ENCODE results near the gene ICAM1. TPM values are rescaled to one million over a fixed set of nuclear protein-coding genes. Genes with fewer than 3 reads are reported as not detected.

ICAM1 gene
- total and polyA plus RNA-seq, 7 experiments from 2014 or later: 1.2 to 47.2 (median 4.2) TPM

DNA sequence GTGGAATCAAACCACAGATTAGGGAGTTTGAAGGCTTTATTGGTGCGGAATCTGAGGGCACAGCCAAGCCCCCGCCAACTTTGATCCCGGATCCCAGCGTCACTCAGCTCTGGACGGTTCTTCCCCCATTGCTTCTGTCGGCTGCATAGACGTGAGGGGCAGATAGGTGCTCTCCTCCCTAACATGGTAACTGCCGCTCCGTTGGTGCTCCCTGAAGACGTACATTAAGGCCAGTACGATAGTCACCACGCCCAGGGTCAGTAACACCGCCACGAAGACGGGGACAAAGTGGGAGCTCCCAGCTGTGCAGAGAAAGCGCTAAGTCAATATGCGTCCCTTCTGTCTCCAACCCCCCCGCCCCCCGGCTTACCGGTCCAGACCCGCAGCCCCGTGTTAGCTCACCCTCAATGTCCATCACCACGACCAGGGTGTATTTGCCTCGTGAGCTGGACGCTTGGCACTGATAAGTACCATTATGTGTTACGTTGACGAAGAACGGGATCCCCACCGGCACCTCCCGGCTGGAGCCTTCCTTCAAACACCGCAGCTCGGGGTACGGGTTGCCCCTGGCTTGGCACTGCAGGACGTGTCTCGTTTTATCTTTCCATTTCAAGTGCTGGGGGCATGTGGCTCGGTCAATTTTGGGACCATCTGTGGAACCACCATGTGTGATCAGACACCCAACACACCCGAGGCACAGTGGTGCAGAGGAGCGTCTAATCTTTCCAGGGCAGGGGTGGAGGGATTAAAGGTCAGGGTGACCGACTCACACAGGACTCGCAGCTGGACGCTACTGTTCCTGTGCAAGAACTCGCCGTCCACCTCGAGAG lies 63.1 kb downstream of the ICAM1 start:
- Mint-ChIP-seq H3K36me3 (peaks cover 0 to 27% (median 0%) of the 10 kb centered on the region in 5 donors), H3K4me3 (peak overlapping the region; percentile 89 to 98 (median 93)), H3K4me1 (peaks cover 14 to 56% (median 41%) of the 10 kb centered on the region in 7 donors), H3K9me3 (peaks cover 0 to 2% (median 0%) of the 10 kb centered on the region in 11 donors), H3K27ac (peak overlapping the region; percentile 85 to 97 (median 95)), H3K27me3 (no peaks in the 10 kb centered on the region)
- ChIA-PET CTCF (interaction anchor here (0.7 to 1.1 kb wide), 2 partner anchors 54 to 226 kb away, joined by 3 read pairs; no protein-coding TSS in a partner anchor), POLR2A (interaction anchor here (0.5 to 2.5 kb wide), 12 partner anchors 11 to 1991 kb away, joined by 3 to 11 read pairs (median 4); partner anchors contain the start of genes DNMT1, FDX2, ICAM1 and ICAM5)
- H3K27me3 ChIP-seq (ENCODE audit: control insufficient read depth in 2 of 2, insufficient read depth in 2 of 2, low read length in 2 of 2): no peaks in the 10 kb centered on the region
- no peak for DNase-seq
- no peak for ATAC-seq
- H3K36me3 ChIP-seq (ENCODE audit: control insufficient read depth in 2 of 3, insufficient read depth in 3 of 3, low read length in 3 of 3): peaks cover 4 to 59% (median 12%) of the 10 kb centered on the region in 3 experiments
- peak overlapping the region; percentile 91 for H3K27ac ChIP-seq (ENCODE audit: low read depth, low read length)
- peaks cover 24 to 37% of the 10 kb centered on the region in 2 donors for H3K4me1 ChIP-seq (ENCODE audit: control insufficient read depth in 2 of 2, insufficient read depth in 2 of 2, low read length in 2 of 2)
- peak overlapping the region; percentile 89 for H3K4me3 ChIP-seq (ENCODE audit: low read length)
- intact Hi-C loops (cut with micrococcal nuclease): loop anchor here (1.0 to 5.0 kb wide), 17 partner anchors 17 to 627 kb away; partner anchors contain the start of genes CDC37 (in 2 of the 2), TYK2 (in 2 of the 2), CDKN2D (in 1 of the 2) and DNMT1 (in 1 of the 2)
- no peaks in the 10 kb centered on the region for H3K9me3 ChIP-seq (ENCODE audit: control insufficient read depth in 2 of 3, low read length in 3 of 3)

DNA sequence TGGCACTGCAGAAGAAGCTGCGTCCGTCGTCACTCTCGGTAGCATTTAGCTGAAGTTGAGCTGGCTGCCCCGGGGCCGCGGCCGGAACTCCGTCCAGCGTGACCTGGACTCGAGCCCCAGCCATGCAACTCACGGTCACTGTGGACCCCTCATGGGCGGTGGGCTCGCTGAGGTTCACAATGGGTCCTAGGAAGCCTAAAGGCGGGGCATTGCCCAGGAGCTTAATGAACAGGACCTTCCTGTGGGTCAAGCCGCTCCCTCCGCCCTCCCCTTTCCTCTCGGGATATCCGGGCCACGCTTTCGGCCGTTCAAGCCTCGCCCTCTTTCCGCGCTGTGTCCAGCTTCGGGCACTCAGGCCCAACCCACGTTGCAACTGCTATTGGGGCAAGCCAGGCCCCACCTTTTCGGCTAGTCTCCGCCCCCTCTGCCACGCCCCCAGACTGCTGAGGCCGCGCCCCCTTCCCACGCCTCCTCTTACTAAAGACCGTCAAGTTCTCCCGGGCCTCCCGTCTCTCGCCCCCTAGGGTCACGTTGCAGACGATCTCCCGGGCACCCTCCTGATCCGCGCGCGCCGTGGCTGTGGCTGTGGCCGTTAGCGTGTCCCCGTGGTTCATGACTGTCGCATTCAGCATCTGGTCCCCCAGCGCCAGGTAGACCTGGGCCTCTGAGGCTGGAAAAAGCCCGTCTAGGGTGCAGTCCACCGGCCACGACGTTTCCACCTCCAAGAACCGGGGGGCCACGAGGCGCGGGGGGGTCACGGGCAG lies 63.9 kb downstream of the ICAM1 start:
- no peaks in the 10 kb centered on the region for H3K27me3 ChIP-seq (ENCODE audit: control insufficient read depth in 2 of 2, insufficient read depth in 2 of 2, low read length in 2 of 2)
- H3K4me3 ChIP-seq (ENCODE audit: low read length): no peak overlapping the region
- no peak overlapping the region for H3K27ac ChIP-seq (ENCODE audit: low read depth, low read length)
- H3K27ac Mint-ChIP-seq: peak overlapping the region in 4 of 9 donors; percentile 9 to 95 (median 55)
- peaks cover 0 to 23% (median 0%) of the 10 kb centered on the region in 5 donors for H3K36me3 Mint-ChIP-seq
- H3K27me3 Mint-ChIP-seq: no peaks in the 10 kb centered on the region
- DNase-seq: peak in 6 of 9 donors; percentile 15 to 64 (median 22)
- ATAC-seq: no peak
- peaks cover 28 to 39% of the 10 kb centered on the region in 2 donors for H3K4me1 ChIP-seq (ENCODE audit: control insufficient read depth in 2 of 2, insufficient read depth in 2 of 2, low read length in 2 of 2)
- peak overlapping the region in 5 of 10 donors; percentile 59 to 98 (median 66) for H3K4me3 Mint-ChIP-seq
- CTCF ChIA-PET: interaction anchor here (0.7 to 1.1 kb wide), 2 partner anchors 53 to 227 kb away, joined by 3 read pairs; no protein-coding TSS in a partner anchor
- peaks cover 17 to 64% (median 47%) of the 10 kb centered on the region in 7 donors for H3K4me1 Mint-ChIP-seq
- H3K9me3 ChIP-seq (ENCODE audit: control insufficient read depth in 2 of 3, low read length in 3 of 3): no peaks in the 10 kb centered on the region
- POLR2A ChIA-PET: interaction anchor here (0.6 to 2.5 kb wide), 5 partner anchors 10 to 1844 kb away, joined by 3 to 11 read pairs (median 8); partner anchors contain the start of genes FDX2 and TYK2
- H3K9me3 Mint-ChIP-seq: peaks cover 0 to 2% (median 0%) of the 10 kb centered on the region in 11 donors
- H3K36me3 ChIP-seq (ENCODE audit: control insufficient read depth in 2 of 3, insufficient read depth in 3 of 3, low read length in 3 of 3): peaks cover 4 to 51% (median 4%) of the 10 kb centered on the region in 3 experiments
- intact Hi-C loops (cut with micrococcal nuclease): loop anchor here (5.0 kb wide), 3 partner anchors 62 to 233 kb away; partner anchors contain the start of genes CDKN2D (in 1 of the 2), ICAM1 (in 1 of the 2) and KRI1 (in 1 of the 2)

DNA sequence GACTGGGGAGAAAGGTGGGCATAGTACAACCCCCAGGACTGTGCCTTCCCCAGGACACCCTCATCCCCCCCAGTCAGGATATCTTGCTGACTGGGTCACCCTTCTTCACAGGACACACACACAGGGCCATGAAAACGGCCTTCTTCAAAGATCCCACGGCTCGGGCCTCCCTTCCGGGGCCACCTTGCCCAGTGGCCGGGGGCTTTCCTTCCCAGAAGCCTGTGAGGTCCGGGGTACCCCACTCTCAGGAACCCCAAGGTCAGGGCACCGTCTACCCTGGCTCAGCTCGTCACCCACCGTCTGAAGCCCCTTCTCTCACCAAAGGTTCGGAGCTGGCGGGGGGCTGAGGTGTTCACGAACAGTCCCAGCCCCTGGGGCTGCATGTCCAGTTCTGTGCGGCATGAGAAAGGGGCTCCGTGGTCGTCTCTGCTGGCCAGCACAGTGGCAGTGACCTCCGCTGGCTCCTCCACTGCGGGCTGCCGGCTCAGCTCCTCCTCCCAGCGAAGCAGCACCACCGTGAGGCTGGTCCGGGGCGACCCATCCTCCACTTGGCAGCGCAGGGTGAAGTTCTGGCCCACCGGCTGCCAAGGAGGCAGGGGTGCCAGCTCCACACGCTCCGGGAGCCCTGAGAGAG lies 64.5 kb downstream of the ICAM1 start:
- peak overlapping the region in 1 of 9 donors; percentile 46 for H3K27ac Mint-ChIP-seq

More for the DNA sequence above, 64.5 kb downstream of the ICAM1 start:
- peaks cover 0 to 44% (median under 1%) of the 10 kb centered on the region in 3 experiments for H3K36me3 ChIP-seq (ENCODE audit: control insufficient read depth in 2 of 3, insufficient read depth in 3 of 3, low read length in 3 of 3)
- ATAC-seq (no peak), DNase-seq (no peak)
- peaks cover 0 to 20% (median 0%) of the 10 kb centered on the region in 5 donors for H3K36me3 Mint-ChIP-seq
- H3K4me1 ChIP-seq (ENCODE audit: control insufficient read depth in 2 of 2, insufficient read depth in 2 of 2, low read length in 2 of 2): peaks cover 34 to 45% of the 10 kb centered on the region in 2 donors
- H3K9me3 Mint-ChIP-seq: peaks cover 0 to 2% (median 0%) of the 10 kb centered on the region in 11 donors
- H3K27me3 Mint-ChIP-seq: no peaks in the 10 kb centered on the region
- intact Hi-C loops (cut with micrococcal nuclease): no loop called here
- peak overlapping the region in 2 of 10 donors; percentile 7 to 38 for H3K4me3 Mint-ChIP-seq
- ChIA-PET POLR2A (interaction anchor here (1.3 to 1.7 kb wide), 2 partner anchors 19 to 65 kb away, joined by 4 to 6 read pairs; partner anchors contain the start of gene ICAM1), CTCF (no interaction called here)
- no peak overlapping the region for H3K4me3 ChIP-seq (ENCODE audit: low read length)
- peaks cover 17 to 68% (median 51%) of the 10 kb centered on the region in 7 donors for H3K4me1 Mint-ChIP-seq
- no peak overlapping the region for H3K27ac ChIP-seq (ENCODE audit: low read depth, low read length)
- H3K27me3 ChIP-seq (ENCODE audit: control insufficient read depth in 2 of 2, insufficient read depth in 2 of 2, low read length in 2 of 2): no peaks in the 10 kb centered on the region
- no peaks in the 10 kb centered on the region for H3K9me3 ChIP-seq (ENCODE audit: control insufficient read depth in 2 of 3, low read length in 3 of 3)

Small RNA genes within 50 kb of the gene (microRNA-seq; reads per million reads assigned to microRNA genes)
- gene MIR4322 (ENCODE audit: borderline microRNAs expressed): not detected

Other genes starting within 250 kb of the ICAM1 start
- gene SHFL, start 184.8 kb upstream of the ICAM1 start, total RNA-seq: 100 to 1,000 TPM in 3 of 5 experiments, 10 to 100 TPM in 2; 67.8 to 112 (median 102) TPM
- gene SHFL, start 184.8 kb upstream of the ICAM1 start, polyA plus RNA-seq: 10 to 100 TPM; 37.0 to 52.0 TPM
- 1 to 10 TPM in 3 of 5 experiments, under 1 TPM in 2; 0.68 to 1.7 (median 1.0) TPM for gene ANGPTL6, start 168.4 kb upstream of the ICAM1 start, total RNA-seq
- under 1 TPM; 0.23 to 0.48 TPM for gene ANGPTL6, start 168.4 kb upstream of the ICAM1 start, polyA plus RNA-seq
- 100 to 1,000 TPM in 4 of 5 experiments, 10 to 100 TPM in 1; 87.6 to 122 (median 109) TPM for gene PPAN, start 164.8 kb upstream of the ICAM1 start, total RNA-seq
- gene PPAN, start 164.8 kb upstream of the ICAM1 start, polyA plus RNA-seq: 10 to 100 TPM; 24.9 to 46.6 TPM
- gene P2RY11, start 159.4 kb upstream of the ICAM1 start, total RNA-seq: 10 to 100 TPM; 41.0 to 89.3 (median 58.9) TPM
- 1 to 10 TPM; 2.7 to 3.1 TPM for gene P2RY11, start 159.4 kb upstream of the ICAM1 start, polyA plus RNA-seq
- 100 to 1,000 TPM; 242 to 356 (median 328) TPM for gene EIF3G, start 151.2 kb upstream of the ICAM1 start, total RNA-seq
- gene EIF3G, start 151.2 kb upstream of the ICAM1 start, polyA plus RNA-seq: 100 to 1,000 TPM; 240 to 294 TPM
- 100 to 1,000 TPM; 175 to 334 (median 194) TPM for gene DNMT1, start 76.2 kb upstream of the ICAM1 start, total RNA-seq
- gene DNMT1, start 76.2 kb upstream of the ICAM1 start, polyA plus RNA-seq: 100 to 1,000 TPM; 113 to 153 TPM
- 1 to 10 TPM; 3.4 to 6.8 (median 5.2) TPM for gene S1PR2, start 39.8 kb upstream of the ICAM1 start, total RNA-seq
- gene S1PR2, start 39.8 kb upstream of the ICAM1 start, polyA plus RNA-seq: under 1 TPM; 0.64 to 0.81 TPM
- gene MRPL4, start 18.9 kb upstream of the ICAM1 start, total RNA-seq: 10 to 100 TPM; 36.8 to 70.5 (median 43.0) TPM
- 10 to 100 TPM; 24.9 to 34.1 TPM for gene MRPL4, start 18.9 kb upstream of the ICAM1 start, polyA plus RNA-seq
- 1 to 10 TPM in 3 of 5 experiments, under 1 TPM in 2; 0.40 to 3.7 (median 1.2) TPM for gene ICAM4, start 15.8 kb downstream of the ICAM1 start, total RNA-seq
- under 1 TPM; 0.52 to 0.55 TPM for gene ICAM4, start 15.8 kb downstream of the ICAM1 start, polyA plus RNA-seq
- gene ICAM5, start 18.8 kb downstream of the ICAM1 start, total RNA-seq: 1 to 10 TPM in 1 of 5 experiments, under 1 TPM in 2, not detected in 2; 0.46 to 2.4 (median 0.48) TPM
- not detected for gene ICAM5, start 18.8 kb downstream of the ICAM1 start, polyA plus RNA-seq
- 10 to 100 TPM in 1 of 5 experiments, 1 to 10 TPM in 4; 1.2 to 11.4 (median 6.2) TPM for gene ZGLP1, start 38.7 kb downstream of the ICAM1 start, total RNA-seq
- under 1 TPM in 1 of 2 donors, not detected in 1; 0.22 TPM for gene ZGLP1, start 38.7 kb downstream of the ICAM1 start, polyA plus RNA-seq
- 10 to 100 TPM in 2 of 5 experiments, 1 to 10 TPM in 3; 5.7 to 10.5 (median 9.3) TPM for gene FDX2, start 44.9 kb downstream of the ICAM1 start, total RNA-seq
- gene FDX2, start 44.9 kb downstream of the ICAM1 start, polyA plus RNA-seq: 10 to 100 TPM; 18.3 to 19.4 TPM
- 10 to 100 TPM; 43.2 to 81.1 (median 50.2) TPM for gene RAVER1, start 62.4 kb downstream of the ICAM1 start, total RNA-seq
- 10 to 100 TPM; 15.6 to 31.9 TPM for gene RAVER1, start 62.4 kb downstream of the ICAM1 start, polyA plus RNA-seq
- 100 to 1,000 TPM; 165 to 202 (median 189) TPM for gene ICAM3, start 68.5 kb downstream of the ICAM1 start, total RNA-seq
- gene ICAM3, start 68.5 kb downstream of the ICAM1 start, polyA plus RNA-seq: 100 to 1,000 TPM; 229 to 244 TPM
- 100 to 1,000 TPM; 224 to 346 (median 284) TPM for gene TYK2, start 109.5 kb downstream of the ICAM1 start, total RNA-seq
- 10 to 100 TPM; 45.4 to 55.6 TPM for gene TYK2, start 109.5 kb downstream of the ICAM1 start, polyA plus RNA-seq
- 100 to 1,000 TPM; 169 to 229 (median 180) TPM for gene CDC37, start 132.4 kb downstream of the ICAM1 start, total RNA-seq
- 10 to 100 TPM; 62.8 to 99.2 TPM for gene CDC37, start 132.4 kb downstream of the ICAM1 start, polyA plus RNA-seq
- 10 to 100 TPM in 2 of 5 experiments, 1 to 10 TPM in 2, under 1 TPM in 1; 0.59 to 51.8 (median 5.0) TPM for gene PDE4A, start 149.4 kb downstream of the ICAM1 start, total RNA-seq
- gene PDE4A, start 149.4 kb downstream of the ICAM1 start, polyA plus RNA-seq: 1 to 10 TPM in 1 of 2 donors, under 1 TPM in 1; 0.47 to 2.0 TPM
- 10 to 100 TPM; 12.9 to 83.6 (median 31.4) TPM for gene KEAP1, start 232.2 kb downstream of the ICAM1 start, total RNA-seq
- 10 to 100 TPM; 21.9 to 37.7 TPM for gene KEAP1, start 232.2 kb downstream of the ICAM1 start, polyA plus RNA-seq
- gene S1PR5, start 246.3 kb downstream of the ICAM1 start, total RNA-seq: 10 to 100 TPM in 1 of 5 experiments, 1 to 10 TPM in 1, under 1 TPM in 2, not detected in 1; 0.51 to 22.0 (median 3.5) TPM
- under 1 TPM; 0.53 to 0.55 TPM for gene S1PR5, start 246.3 kb downstream of the ICAM1 start, polyA plus RNA-seq

Measured in naive thymus-derived CD4-positive, alpha-beta T cell (primary cell).